ENCODE data around the gene ASCC3.

DNA sequence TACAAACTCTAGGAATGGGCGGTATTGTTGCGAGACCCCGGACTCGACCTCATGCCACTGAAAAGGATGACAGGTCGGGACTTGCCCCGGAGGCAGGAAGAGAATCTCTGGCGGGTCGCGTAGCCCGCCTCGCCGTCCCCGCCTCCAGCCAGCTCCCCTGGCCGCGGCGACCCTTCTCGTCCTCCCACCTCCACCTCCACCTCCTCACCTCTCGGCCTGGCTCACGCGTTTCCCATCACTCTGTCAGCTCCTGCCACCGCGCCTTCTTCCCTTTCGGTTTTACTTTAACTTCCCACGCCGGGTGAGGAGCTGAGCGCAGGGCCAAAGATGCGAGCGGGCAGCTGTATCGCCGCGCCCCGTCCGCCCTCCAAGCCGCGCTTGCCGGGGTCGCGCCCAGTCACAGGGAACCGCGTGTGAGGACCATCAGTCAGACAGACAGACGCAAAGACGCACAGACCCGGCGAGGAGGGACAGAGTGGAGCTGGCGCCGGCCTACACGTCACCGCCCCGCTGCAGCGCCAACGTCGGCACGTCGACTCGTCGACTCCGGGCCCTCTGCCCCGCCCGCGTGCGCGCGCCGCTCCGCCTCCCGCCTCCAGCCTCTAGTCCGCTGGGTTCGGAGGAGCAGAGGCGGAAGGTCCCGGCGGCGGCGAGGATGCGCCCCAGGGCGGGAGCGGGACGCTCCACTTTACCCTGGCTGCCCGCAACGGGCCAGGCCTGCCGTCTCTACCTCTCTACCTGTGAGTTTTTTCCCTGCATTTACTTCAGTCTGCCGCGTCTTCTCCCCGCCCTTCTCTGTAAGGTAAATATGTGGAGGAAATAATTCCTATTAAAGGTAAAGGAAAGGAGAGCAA, at the start of gene ASCC3:
- TF ChIP-seq, protein P1, sequence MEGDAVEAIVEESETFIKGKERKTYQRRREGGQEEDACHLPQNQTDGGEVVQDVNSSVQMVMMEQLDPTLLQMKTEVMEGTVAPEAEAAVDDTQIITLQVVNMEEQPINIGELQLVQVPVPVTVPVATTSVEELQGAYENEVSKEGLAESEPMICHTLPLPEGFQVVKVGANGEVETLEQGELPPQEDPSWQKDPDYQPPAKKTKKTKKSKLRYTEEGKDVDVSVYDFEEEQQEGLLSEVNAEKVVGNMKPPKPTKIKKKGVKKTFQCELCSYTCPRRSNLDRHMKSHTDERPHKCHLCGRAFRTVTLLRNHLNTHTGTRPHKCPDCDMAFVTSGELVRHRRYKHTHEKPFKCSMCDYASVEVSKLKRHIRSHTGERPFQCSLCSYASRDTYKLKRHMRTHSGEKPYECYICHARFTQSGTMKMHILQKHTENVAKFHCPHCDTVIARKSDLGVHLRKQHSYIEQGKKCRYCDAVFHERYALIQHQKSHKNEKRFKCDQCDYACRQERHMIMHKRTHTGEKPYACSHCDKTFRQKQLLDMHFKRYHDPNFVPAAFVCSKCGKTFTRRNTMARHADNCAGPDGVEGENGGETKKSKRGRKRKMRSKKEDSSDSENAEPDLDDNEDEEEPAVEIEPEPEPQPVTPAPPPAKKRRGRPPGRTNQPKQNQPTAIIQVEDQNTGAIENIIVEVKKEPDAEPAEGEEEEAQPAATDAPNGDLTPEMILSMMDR (conservative IDR thresholded peaks at IDR 0.05; ENCODE audit: low read depth, low read length), result no peak
- TF ChIP-seq CEBPB (IDR thresholded peaks at IDR 0.05; ENCODE audit: low read depth, low read length) (no peak), RFX5 (IDR thresholded peaks at IDR 0.05; ENCODE audit: low read depth, low read length) (no peak), BHLHE40 (IDR thresholded peaks at IDR 0.05; ENCODE audit: low read depth, low read length) (peak; percentile 43; the same call in 1 of the 2 replicates), FOS (IDR thresholded peaks at IDR 0.05; ENCODE audit: low read depth, low read length) (no peak), MAFK (IDR thresholded peaks at IDR 0.05; ENCODE audit: low read depth, low read length) (no peak), POLR2A (IDR thresholded peaks at IDR 0.05; ENCODE audit: low read depth, low read length) (peak; percentile 76; the same call in 1 of the 2 replicates)
